A549 (cell line): ENCODE measurements around the gene SST.

Experiments
- MYC ChIP-seq: IDR thresholded peaks from 2 replicates; pipeline ENCODE4 v1.6.1; 2012; ENCODE audit warnings: mild to moderate bottlenecking, inconsistent platforms, low read length, improper control_type of control experiment, borderline replicate concordance
- RAD21 ChIP-seq, 2 experiments: fragments of >200 bp in 1 of 2; sonication (Bioruptor Twin) in 1 of 2; formaldehyde crosslinking in 1 of 2; IDR thresholded peaks in 1 of 2; conservative IDR thresholded peaks in 1 of 2; 2 replicates in 1 of 2; 3 replicates in 1 of 2; pipeline ENCODE4 v1.6.1; 2012 to 2018; ENCODE audit warnings: inconsistent platforms in 1 of 2
- TF ChIP-seq, protein P1 (sequence below): fragments of >200 bp; sonication (Bioruptor Twin); formaldehyde crosslinking; IDR thresholded peaks from 3 replicates; pipeline ENCODE4 v1.5.1; 2016

GRCh38 chr3:187642861-187643260 is 27.3 kb downstream of the SST start:
- TF ChIP-seq, protein P1, sequence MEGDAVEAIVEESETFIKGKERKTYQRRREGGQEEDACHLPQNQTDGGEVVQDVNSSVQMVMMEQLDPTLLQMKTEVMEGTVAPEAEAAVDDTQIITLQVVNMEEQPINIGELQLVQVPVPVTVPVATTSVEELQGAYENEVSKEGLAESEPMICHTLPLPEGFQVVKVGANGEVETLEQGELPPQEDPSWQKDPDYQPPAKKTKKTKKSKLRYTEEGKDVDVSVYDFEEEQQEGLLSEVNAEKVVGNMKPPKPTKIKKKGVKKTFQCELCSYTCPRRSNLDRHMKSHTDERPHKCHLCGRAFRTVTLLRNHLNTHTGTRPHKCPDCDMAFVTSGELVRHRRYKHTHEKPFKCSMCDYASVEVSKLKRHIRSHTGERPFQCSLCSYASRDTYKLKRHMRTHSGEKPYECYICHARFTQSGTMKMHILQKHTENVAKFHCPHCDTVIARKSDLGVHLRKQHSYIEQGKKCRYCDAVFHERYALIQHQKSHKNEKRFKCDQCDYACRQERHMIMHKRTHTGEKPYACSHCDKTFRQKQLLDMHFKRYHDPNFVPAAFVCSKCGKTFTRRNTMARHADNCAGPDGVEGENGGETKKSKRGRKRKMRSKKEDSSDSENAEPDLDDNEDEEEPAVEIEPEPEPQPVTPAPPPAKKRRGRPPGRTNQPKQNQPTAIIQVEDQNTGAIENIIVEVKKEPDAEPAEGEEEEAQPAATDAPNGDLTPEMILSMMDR, result no peak
- TF ChIP-seq MYC (no peak), RAD21 (conservative IDR thresholded peaks at IDR 0.05 in 1 of 2, IDR thresholded peaks at IDR 0.05 in 1 of 2) (no peak)
